PC-3 (cell line): ENCODE data around the gene NTHL1. TPM values are rescaled to one million over a fixed set of nuclear protein-coding genes. Genes with fewer than 3 reads are reported as not detected.
A peak's percentile ranks its signal among the peaks of the same experiment; 100 is the strongest.

Experiments used
- ATAC-seq: fragments of 200-7000 bp; cut with Tn5 transposase; 2 replicates; pipeline ENCODE4 v1.9.1; 2020; ENCODE audit warnings: mild to moderate bottlenecking, moderate library complexity
- BruUV-seq: library from RNA; stranded (reverse); fragments of 400-500 nt; replicated peaks from 2 replicates; lab custom pipeline; 2021; lab: Mats Ljungman, UMichigan
- CTCF ChIA-PET: fragments of 300-600 bp; sonication (Branson Sonifier 250); formaldehyde crosslinking; loops from one replicate; lab custom pipeline; 2022; ENCODE audit warnings: antibody characterized with exemption; lab: Charles Lee
- POLR2A ChIA-PET: fragments of 300-600 bp; sonication (Branson Sonifier 250); formaldehyde crosslinking; loops from one replicate; lab custom pipeline; 2022; ENCODE audit warnings: antibody characterized with exemption; ENCODE audit not compliant: unreplicated experiment; lab: Charles Lee
- DNase-seq: peaks from one replicate; pipeline ENCODE4 v3.0.0-alpha.2; 2015
- H2AFZ ChIP-seq: fragments of 300-600 bp; sonication (generic); 2 replicates; pipeline ENCODE4 v1.6.0; 2016; ENCODE audit warnings: antibody characterized with exemption, low read length
- H3F3A ChIP-seq: fragments of 300-600 bp; sonication (generic); one replicate; pipeline ENCODE4 v1.6.0; 2017; ENCODE audit warnings: antibody characterized with exemption, low read length, control low read depth, mild to moderate bottlenecking; ENCODE audit not compliant: unreplicated experiment
- H3K27ac ChIP-seq: fragments of 300-600 bp; sonication (generic); 2 replicates; pipeline ENCODE4 v1.5.1; 2016; ENCODE audit warnings: mild to moderate bottlenecking, low read length
- H3K27me3 ChIP-seq: fragments of 300-600 bp; sonication (generic); 2 replicates; pipeline ENCODE4 v1.6.1; 2016; ENCODE audit warnings: low read length, mixed read lengths
- H3K36me3 ChIP-seq: fragments of 300-600 bp; sonication (generic); 2 replicates; pipeline ENCODE4 v1.6.1; 2016; ENCODE audit warnings: low read depth, mixed run types, low read length, mixed read lengths
- H3K4me1 ChIP-seq: fragments of 300-600 bp; sonication (generic); 2 replicates; pipeline ENCODE4 v1.5.1; 2016; ENCODE audit warnings: low read length; ENCODE audit not compliant: insufficient read depth
- H3K4me2 ChIP-seq: fragments of 300-600 bp; sonication (generic); 2 replicates; pipeline ENCODE4 v1.6.0; 2016; ENCODE audit warnings: low read length
- H3K4me3 ChIP-seq: fragments of 300-600 bp; sonication (generic); 2 replicates; pipeline ENCODE4 v1.5.1; 2016; ENCODE audit warnings: mild to moderate bottlenecking, low read length, mixed read lengths
- H3K79me2 ChIP-seq: fragments of 300-600 bp; sonication (generic); 2 replicates; pipeline ENCODE4 v1.6.1; 2017; ENCODE audit warnings: low read length, mixed read lengths
- H3K9ac ChIP-seq: fragments of 300-600 bp; sonication (generic); 2 replicates; pipeline ENCODE4 v1.6.0; 2016; ENCODE audit warnings: mild to moderate bottlenecking, low read length
- H3K9me2 ChIP-seq: fragments of 300-600 bp; sonication (generic); replicated peaks from 2 replicates; pipeline ENCODE4 v1.6.1; 2016; ENCODE audit warnings: mixed run types, low read length, mixed read lengths
- H3K9me3 ChIP-seq: fragments of 300-600 bp; sonication (generic); 2 replicates; pipeline ENCODE4 v1.6.1; 2016; ENCODE audit warnings: low read length, mixed read lengths
- H4K20me1 ChIP-seq: fragments of 300-600 bp; sonication (generic); 2 replicates; pipeline ENCODE4 v1.6.1; 2016; ENCODE audit warnings: low read length, mixed read lengths
- EZH2 ChIP-seq: fragments of 300-600 bp; sonication (generic); IDR thresholded peaks from one replicate; pipeline ENCODE4 v1.6.1; 2017; ENCODE audit warnings: antibody characterized with exemption, mild to moderate bottlenecking, low read length; ENCODE audit not compliant: unreplicated experiment
- EZH2phosphoT487 ChIP-seq: fragments of 300-600 bp; sonication (generic); IDR thresholded peaks from 2 replicates; pipeline ENCODE4 v1.6.1; 2018; ENCODE audit warnings: mild to moderate bottlenecking, antibody characterized with exemption, low read length, borderline replicate concordance
- intact Hi-C: fragments of 100-400 bp; cut with micrococcal nuclease; formaldehyde crosslinking; loops from 2 replicates; pipeline ENCODE4 v1.9.0; 2023
- total RNA-seq: library from RNA; depleted of rRNA; stranded (reverse); fragments of >200 nt; gene quantifications from 2 replicates; pipeline ENCODE4 v1.2.3, GENCODE V29; 2014
- TF ChIP-seq, protein P1 (sequence below): fragments of 300-600 bp; sonication (generic); conservative IDR thresholded peaks from 2 replicates; pipeline ENCODE4 v1.5.1; 2017; ENCODE audit warnings: antibody characterized with exemption, low read depth, mild to moderate bottlenecking, low read length

NTHL1 gene
- total RNA-seq, 1 experiment from 2014 or later = 90.1 TPM

DNA sequence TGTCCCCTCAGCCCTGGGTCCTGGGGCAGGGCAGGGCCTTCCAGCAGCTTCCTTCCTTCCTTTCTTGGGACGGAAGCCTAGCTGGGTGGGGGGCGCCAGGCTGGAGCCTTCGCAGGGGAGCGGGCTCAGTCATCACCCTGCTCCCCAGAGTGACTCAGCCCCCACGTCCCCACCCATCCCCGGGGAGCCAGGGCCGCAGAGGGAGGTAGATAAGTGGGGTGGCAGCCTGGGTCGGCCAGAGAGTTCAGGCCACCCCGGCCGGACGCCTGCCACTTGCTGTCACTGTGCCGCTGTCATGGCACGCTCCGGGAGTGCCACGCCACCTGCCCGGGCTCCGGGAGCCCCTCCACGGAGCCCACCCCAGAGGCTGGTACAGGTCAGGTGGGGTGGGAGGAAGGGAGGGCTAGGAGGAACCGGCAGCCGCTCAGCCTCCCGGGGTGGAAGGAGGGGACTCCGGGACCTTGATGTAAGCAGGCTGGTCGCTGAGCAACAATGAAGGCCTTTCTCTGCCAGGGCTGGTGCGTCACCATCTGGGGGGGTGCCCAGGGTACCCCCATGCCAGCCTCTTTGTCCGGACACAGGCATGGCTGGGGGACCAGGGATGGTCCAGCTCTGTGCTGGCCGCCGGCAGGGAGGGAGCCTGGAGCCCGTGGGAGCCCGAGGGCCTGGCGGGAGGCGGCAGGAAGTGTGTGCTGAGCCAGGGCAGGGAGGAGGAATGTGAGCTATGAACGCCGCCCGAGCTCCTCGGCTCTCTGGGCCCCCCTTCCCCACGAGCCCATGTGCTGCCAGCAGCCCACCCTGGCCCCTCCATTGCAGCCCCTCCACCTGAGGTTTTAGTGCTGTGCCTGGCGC, 14.4 kb downstream of the NTHL1 start:
- H3K9ac ChIP-seq = peak overlapping the region; percentile 86
- no peaks in the 10 kb centered on the region for H4K20me1 ChIP-seq
- intact Hi-C loops = no loop called here
- no peaks in the 10 kb centered on the region; the same call in 1 of the 2 replicates for H3K36me3 ChIP-seq
- H3K4me3 ChIP-seq = peak overlapping the region; percentile 67
- no peaks in the 10 kb centered on the region for H3K9me2 ChIP-seq
- ChIA-PET CTCF (interaction anchor here (0.6 kb wide), 1 partner anchor 11 kb away, joined by 6 read pairs; no protein-coding TSS in a partner anchor), POLR2A (interaction anchor here (0.6 to 1.0 kb wide), 2 partner anchors 9 to 15 kb away, joined by 3 read pairs; partner anchors contain the start of gene TSC2)
- peaks cover 49% of the 10 kb centered on the region for H3K4me1 ChIP-seq
- no peaks in the 10 kb centered on the region for H3F3A ChIP-seq
- peak overlapping the region; percentile 90 for H3K27ac ChIP-seq
- TSS peak; percentile 51 for BruUV-seq
- H3K79me2 ChIP-seq = peaks cover 52% of the 10 kb centered on the region
- H3K9me3 ChIP-seq = no peaks in the 10 kb centered on the region
- peak; percentile 41 for ATAC-seq
- 0 out of 2 replicates have a peak overlapping the region, but pooled peaks have one; percentile 23 for H2AFZ ChIP-seq
- H3K27me3 ChIP-seq = no peaks in the 10 kb centered on the region
- H3K4me2 ChIP-seq = peak overlapping the region; percentile 87
- TF ChIP-seq, protein P1, sequence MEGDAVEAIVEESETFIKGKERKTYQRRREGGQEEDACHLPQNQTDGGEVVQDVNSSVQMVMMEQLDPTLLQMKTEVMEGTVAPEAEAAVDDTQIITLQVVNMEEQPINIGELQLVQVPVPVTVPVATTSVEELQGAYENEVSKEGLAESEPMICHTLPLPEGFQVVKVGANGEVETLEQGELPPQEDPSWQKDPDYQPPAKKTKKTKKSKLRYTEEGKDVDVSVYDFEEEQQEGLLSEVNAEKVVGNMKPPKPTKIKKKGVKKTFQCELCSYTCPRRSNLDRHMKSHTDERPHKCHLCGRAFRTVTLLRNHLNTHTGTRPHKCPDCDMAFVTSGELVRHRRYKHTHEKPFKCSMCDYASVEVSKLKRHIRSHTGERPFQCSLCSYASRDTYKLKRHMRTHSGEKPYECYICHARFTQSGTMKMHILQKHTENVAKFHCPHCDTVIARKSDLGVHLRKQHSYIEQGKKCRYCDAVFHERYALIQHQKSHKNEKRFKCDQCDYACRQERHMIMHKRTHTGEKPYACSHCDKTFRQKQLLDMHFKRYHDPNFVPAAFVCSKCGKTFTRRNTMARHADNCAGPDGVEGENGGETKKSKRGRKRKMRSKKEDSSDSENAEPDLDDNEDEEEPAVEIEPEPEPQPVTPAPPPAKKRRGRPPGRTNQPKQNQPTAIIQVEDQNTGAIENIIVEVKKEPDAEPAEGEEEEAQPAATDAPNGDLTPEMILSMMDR = no peak
- TF ChIP-seq EZH2phosphoT487 (no peak), EZH2 (no peak)
- DNase-seq = peak; percentile 46

DNA sequence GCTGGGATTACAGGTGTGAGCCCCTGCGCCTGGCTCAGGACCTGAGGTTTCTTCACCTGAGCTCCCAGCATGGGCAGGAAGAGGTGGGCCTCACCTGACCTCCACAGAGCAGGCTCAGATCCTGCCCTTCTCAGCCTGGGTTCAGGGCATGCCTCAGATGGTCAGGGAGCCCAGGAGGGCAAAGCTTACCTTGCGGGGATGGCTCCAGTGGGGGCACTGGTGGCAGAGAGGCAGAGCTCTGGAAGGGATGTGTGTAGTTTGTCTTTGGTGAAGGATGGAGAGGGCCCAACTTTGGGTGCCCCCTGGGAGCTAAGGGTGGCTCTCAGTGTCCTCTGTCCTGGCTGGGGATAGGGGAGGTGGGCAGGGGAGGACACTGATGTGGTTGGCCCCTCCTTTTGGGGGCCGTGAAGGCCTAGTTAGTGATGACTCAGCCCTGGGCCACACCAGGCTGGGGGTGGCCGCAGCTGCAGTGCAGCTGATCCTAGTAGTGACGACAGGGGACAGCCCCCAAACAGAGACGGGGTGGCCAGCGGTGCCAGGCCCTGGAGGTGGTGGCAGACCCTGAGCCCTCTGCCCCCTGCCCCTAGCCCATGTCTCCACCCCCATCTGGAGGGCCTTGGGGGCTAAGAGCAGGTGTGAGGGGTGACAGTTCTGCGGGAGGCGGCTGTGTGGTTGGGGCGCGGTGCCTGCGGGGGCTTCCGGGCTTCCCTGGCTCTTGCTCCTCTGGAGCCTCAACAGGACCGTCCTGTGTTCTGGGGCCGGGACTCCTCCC, 15.2 kb downstream of the NTHL1 start:
- no peaks in the 10 kb centered on the region for H4K20me1 ChIP-seq
- ChIA-PET CTCF (interaction anchor here (0.5 kb wide), 1 partner anchor 25 kb away, joined by 3 read pairs; no protein-coding TSS in a partner anchor), POLR2A (no interaction called here)
- peak overlapping the region; percentile 67 for H3K4me3 ChIP-seq
- H3K79me2 ChIP-seq = peaks cover 60% of the 10 kb centered on the region
- intact Hi-C loops = no loop called here
- no peaks in the 10 kb centered on the region; the same call in 1 of the 2 replicates for H3K36me3 ChIP-seq
- H3K27ac ChIP-seq = peak overlapping the region; percentile 90
- H2AFZ ChIP-seq = no peak overlapping the region
- no peaks in the 10 kb centered on the region for H3K9me2 ChIP-seq
- H3K9me3 ChIP-seq = no peaks in the 10 kb centered on the region
- ATAC-seq (peak; percentile 14), DNase-seq (no peak)
- H3K9ac ChIP-seq = peak overlapping the region; percentile 86
- BruUV-seq = TSS peak; percentile 14
- peaks cover 54% of the 10 kb centered on the region for H3K4me1 ChIP-seq
- H3K27me3 ChIP-seq = no peaks in the 10 kb centered on the region
- TF ChIP-seq, protein P1 = no peak
- TF ChIP-seq EZH2phosphoT487 (no peak), EZH2 (no peak)
- peak overlapping the region; percentile 87 for H3K4me2 ChIP-seq
- H3F3A ChIP-seq = no peaks in the 10 kb centered on the region
